H1 (cell line): ENCODE measurements around the gene NDRG2. TPM values are rescaled to one million over a fixed set of nuclear protein-coding genes. Genes with fewer than 3 reads are reported as not detected.

Experiments used
- CTCF ChIA-PET: fragments of 300-600 bp; sonication (Branson Sonifier 250); formaldehyde crosslinking; loops from one replicate; lab custom pipeline; 2021; ENCODE audit not compliant: partially characterized antibody; lab: Charles Lee
- POLR2A ChIA-PET: fragments of 300-600 bp; sonication (Branson Sonifier 250); formaldehyde crosslinking; loops from one replicate; lab custom pipeline; 2021; ENCODE audit warnings: inconsistent platforms; ENCODE audit not compliant: partially characterized antibody; lab: Charles Lee
- DNase-seq, 2 experiments: peaks; one replicate each; pipeline versions ENCODE4 v3.0.0 to v3.0.0-alpha.2; 2010 to 2022; ENCODE audit warnings: low spot score in 2 of 2, low read depth in 1 of 2, mixed read lengths in 1 of 2
- FAIRE-seq: peaks from 2 replicates; lab custom pipeline; 2011; peaks lifted over from hg19 to GRCh38; lab: Jason Lieb, UNC
- H2AFZ ChIP-seq: 2 replicates; pipeline ENCODE4 v1.8.1; 2012; ENCODE audit warnings: low read length, inconsistent platforms
- H2AK5ac ChIP-seq: 2 replicates; pipeline ENCODE4 v1.6.1; 2013; ENCODE audit warnings: low read depth, low read length
- H2BK120ac ChIP-seq: replicated peaks from 2 replicates; pipeline ENCODE3; 2013; ENCODE audit warnings: low read depth, low read length, inconsistent platforms
- H2BK12ac ChIP-seq: 2 replicates; pipeline ENCODE4 v1.6.1; 2013; ENCODE audit warnings: low read depth, low read length
- H2BK15ac ChIP-seq: 2 replicates; pipeline ENCODE4 v1.6.1; 2013; ENCODE audit warnings: low read length
- H2BK20ac ChIP-seq: 2 replicates; pipeline ENCODE4 v1.6.1; 2013; ENCODE audit warnings: low read length
- H2BK5ac ChIP-seq: 2 replicates; pipeline ENCODE4 v1.6.1; 2013; ENCODE audit warnings: low read depth, low read length
- H3K14ac ChIP-seq: 2 replicates; pipeline ENCODE4 v1.6.1; 2013; ENCODE audit warnings: inconsistent platforms; ENCODE audit not compliant: insufficient read length
- H3K18ac ChIP-seq: 2 replicates; pipeline ENCODE4 v1.6.1; 2013; ENCODE audit warnings: low read length; ENCODE audit errors: extremely low read depth
- H3K23ac ChIP-seq: 2 replicates; pipeline ENCODE4 v1.6.1; 2013; ENCODE audit warnings: inconsistent platforms; ENCODE audit not compliant: insufficient read length
- H3K23me2 ChIP-seq: 2 replicates; pipeline ENCODE4 v1.6.1; 2013; ENCODE audit warnings: low read depth, low read length
- H3K27ac ChIP-seq: 2 replicates; pipeline ENCODE4 v1.6.1; 2011; ENCODE audit warnings: low read depth, low read length, inconsistent platforms
- H3K27me3 ChIP-seq, 4 experiments: replicated peaks in 1 of 4; 1 replicate in 1 of 4; 2 replicates in 3 of 4; pipeline versions ENCODE4 v1.6.1 to v1.8.1; 2011 to 2013; ENCODE audit warnings: low read length in 3 of 4, mild to moderate bottlenecking in 3 of 4, inconsistent platforms in 2 of 4, mixed read lengths in 2 of 4, moderate library complexity in 1 of 4; ENCODE audit not compliant: control insufficient read depth in 3 of 4, insufficient read depth in 3 of 4; ENCODE audit errors: extremely low read depth in 1 of 4
- H3K36me3 ChIP-seq, 4 experiments: 2 replicates each; pipeline versions ENCODE4 v1.6.1 to v1.8.1; 2011 to 2013; ENCODE audit warnings: mild to moderate bottlenecking in 4 of 4, low read length in 3 of 4, moderate library complexity in 2 of 4, control low read depth in 1 of 4, inconsistent platforms in 1 of 4; ENCODE audit not compliant: insufficient read depth in 4 of 4, control insufficient read depth in 2 of 4
- H3K4ac ChIP-seq: replicated peaks from 2 replicates; pipeline ENCODE3; 2013; ENCODE audit warnings: low read length, low read depth, mixed read lengths, inconsistent platforms; ENCODE audit not compliant: insufficient read length
- H3K4me1 ChIP-seq, 4 experiments: replicated peaks in 1 of 4; 1 replicate in 1 of 4; 2 replicates in 3 of 4; pipeline versions ENCODE4 v1.6.1 to v1.8.1; 2011 to 2013; ENCODE audit warnings: low read length in 3 of 4, inconsistent platforms in 2 of 4, mixed read lengths in 1 of 4; ENCODE audit not compliant: insufficient read depth in 4 of 4, control insufficient read depth in 3 of 4
- H3K4me2 ChIP-seq, 2 experiments: 2 replicates each; pipeline versions ENCODE4 v1.6.1 to v1.8.1; 2011 to 2013; ENCODE audit warnings: low read depth in 2 of 2, low read length in 2 of 2, control low read depth in 1 of 2, inconsistent platforms in 1 of 2, mild to moderate bottlenecking in 1 of 2; ENCODE audit not compliant: insufficient read depth in 1 of 2
- H3K4me3 ChIP-seq, 4 experiments: fragments of 200-600, 300-600 bp in 1 of 4; sonication (generic), shearing (Covaris generic), sonication (Bioruptor Twin) in 1 of 4; 2 replicates each; pipeline versions ENCODE4 v1.5.1 to v1.8.1; 2011 to 2016; ENCODE audit warnings: low read length in 4 of 4, low read depth in 3 of 4, control low read depth in 2 of 4, inconsistent platforms in 2 of 4, mild to moderate bottlenecking in 2 of 4, mixed read lengths in 1 of 4, moderate library complexity in 1 of 4; ENCODE audit not compliant: insufficient read depth in 2 of 4; ENCODE audit errors: extremely low read depth in 1 of 4
- H3K56ac ChIP-seq: replicated peaks from 2 replicates; pipeline ENCODE3; 2013; ENCODE audit warnings: low read depth, mild to moderate bottlenecking, mixed read lengths, low read length, inconsistent platforms; ENCODE audit not compliant: insufficient read length
- H3K79me1 ChIP-seq: 2 replicates; pipeline ENCODE4 v1.6.1; 2013; ENCODE audit warnings: low read depth, low read length, control low read depth
- H3K79me2 ChIP-seq, 2 experiments: 2 replicates each; pipeline versions ENCODE4 v1.6.1 to v1.8.1; 2012 to 2013; ENCODE audit warnings: low read length in 2 of 2, mild to moderate bottlenecking in 2 of 2, inconsistent platforms in 1 of 2; ENCODE audit not compliant: insufficient read depth in 2 of 2, control insufficient read depth in 1 of 2
- H3K9ac ChIP-seq, 4 experiments: replicated peaks in 1 of 4; 1 replicate in 1 of 4; 2 replicates in 3 of 4; pipeline versions ENCODE4 v1.6.1 to v1.8.1; 2011 to 2013; ENCODE audit warnings: low read depth in 3 of 4, low read length in 3 of 4, control low read depth in 2 of 4, mild to moderate bottlenecking in 2 of 4, moderate library complexity in 2 of 4, inconsistent platforms in 1 of 4; ENCODE audit errors: extremely low read depth in 1 of 4
- H3K9me3 ChIP-seq, 2 experiments: 2 replicates each; pipeline versions ENCODE4 v1.6.1 to v1.8.1; 2012 to 2013; ENCODE audit warnings: mild to moderate bottlenecking in 2 of 2, moderate library complexity in 2 of 2, control low read depth in 1 of 2, inconsistent platforms in 1 of 2, low read depth in 1 of 2, low read length in 1 of 2, mixed read lengths in 1 of 2; ENCODE audit not compliant: insufficient read depth in 2 of 2
- H4K20me1 ChIP-seq, 2 experiments: replicated peaks in 1 of 2; 2 replicates each; pipeline versions ENCODE3 to v1.8.1; 2011 to 2013; ENCODE audit warnings: inconsistent platforms in 2 of 2, low read length in 2 of 2, mild to moderate bottlenecking in 1 of 2; ENCODE audit not compliant: insufficient read depth in 2 of 2, control insufficient read depth in 1 of 2
- H4K5ac ChIP-seq: 2 replicates; pipeline ENCODE4 v1.6.1; 2013; ENCODE audit warnings: low read length, low read depth, mixed read lengths, inconsistent platforms; ENCODE audit not compliant: insufficient read length
- H4K8ac ChIP-seq: 2 replicates; pipeline ENCODE4 v1.8.0; 2013; ENCODE audit warnings: mild to moderate bottlenecking, moderate library complexity, low read length, inconsistent platforms; ENCODE audit not compliant: insufficient read depth; ENCODE audit errors: extremely low read depth
- H4K91ac ChIP-seq: replicated peaks from 2 replicates; pipeline ENCODE3; 2013; ENCODE audit warnings: low read length, mixed read lengths, inconsistent platforms; ENCODE audit not compliant: insufficient read length
- ATF2 ChIP-seq: IDR thresholded peaks from 2 replicates; pipeline ENCODE4 v1.6.1; 2012; ENCODE audit warnings: low read length, inconsistent platforms
- E2F6 ChIP-seq: IDR thresholded peaks from 2 replicates; pipeline ENCODE4 v1.6.1; 2012; ENCODE audit warnings: inconsistent platforms
- KDM4A ChIP-seq: IDR thresholded peaks from one replicate; pipeline ENCODE4 v1.7.1; 2012; ENCODE audit warnings: low read depth, mild to moderate bottlenecking, moderate library complexity, low read length, inconsistent platforms; ENCODE audit not compliant: severe bottlenecking
- PHF8 ChIP-seq: fragments of 200-600 bp; sonication (generic); conservative IDR thresholded peaks from 2 replicates; pipeline ENCODE4 v1.7.1; 2012; ENCODE audit warnings: low read depth, mild to moderate bottlenecking, inconsistent platforms, low read length, moderate library complexity
- RAD21 ChIP-seq, 2 experiments: IDR thresholded peaks in 1 of 2; conservative IDR thresholded peaks in 1 of 2; 2 replicates each; pipeline ENCODE4 v1.6.1; 2011; ENCODE audit warnings: low read depth in 2 of 2, low read length in 2 of 2, improper control_type of control experiment in 1 of 2, inconsistent platforms in 1 of 2, mild to moderate bottlenecking in 1 of 2, moderate library complexity in 1 of 2
- RBBP5 ChIP-seq: IDR thresholded peaks from 2 replicates; pipeline ENCODE4 v1.7.1; 2012; ENCODE audit warnings: low read depth, mild to moderate bottlenecking, inconsistent platforms, low read length, moderate library complexity, borderline replicate concordance
- WGBS, 2 experiments: shearing (Covaris generic) in 1 of 2; methylation state at CpG; one replicate each; pipeline versions ENCODE4 v1.1.6 to v1.1.7; 2013 to 2015; ENCODE audit warnings: low lambda C conversion rate in 2 of 2, mixed read lengths in 2 of 2, inconsistent platforms in 1 of 2, low coverage in 1 of 2, missing lambda C conversion rate in 1 of 2; ENCODE audit not compliant: insufficient replicate concordance in 2 of 2, insufficient coverage in 1 of 2, insufficient read length in 1 of 2; ENCODE audit errors: extremely low coverage in 1 of 2, missing lambda C conversion rate in 1 of 2; 5-methylcytosine and 5-hydroxymethylcytosine counted together
- polyA plus RNA-seq, 7 experiments: library from polyadenylated mRNA; depleted of rRNA in 3 of 7; stranded (reverse) in 5 of 7; unstranded in 2 of 7; fragments of >200 nt in 5 of 7; fragments of 200-250 nt in 2 of 7; gene quantifications; 1 replicate in 5 of 7; 2 replicates in 1 of 7; 4 replicates in 1 of 7; pipeline versions ENCODE4 v1.2.1 to v1.2.3, GENCODE V29; 2011 to 2013; ENCODE audit warnings: missing spikeins in 2 of 7, mixed read lengths in 2 of 7
- total RNA-seq: library from RNA; stranded (reverse); fragmentation: NEBNext Ultra II Directional; extraction: Animal tissue kit (Norgen Biotek cat#: 25700); gene quantifications from 2 replicates; pipeline ENCODE4 v1.2.1, GENCODE V29; 2021

Gene NDRG2
- total and polyA plus RNA-seq, 2 of the 8 experiments (the other 6 are each of a cell fraction or from before 2014, with no cell fraction given), result 29.9 to 48.6 TPM

GRCh38 chr14:21068521-21069387 lies 43.9 kb upstream of the NDRG2 start:
- no peak overlapping the region for H3K14ac ChIP-seq
- peak overlapping the region; percentile 29 for H4K91ac ChIP-seq
- no peaks in the 10 kb centered on the region for H3K9me3 ChIP-seq
- peaks cover 25% of the 10 kb centered on the region; the same call in 1 of the 2 replicates for H3K23me2 ChIP-seq
- H2AK5ac ChIP-seq, result no peak overlapping the region
- H2AFZ ChIP-seq, result peak overlapping the region; percentile 1; the same call in 1 of the 2 replicates
- no peak overlapping the region for H4K8ac ChIP-seq
- H2BK12ac ChIP-seq, result peak overlapping the region; percentile 71; the same call in 1 of the 2 replicates
- peak overlapping the region in 3 of 4 experiments; percentile 39 to 69 (median 66); a peak in 5 of 7 replicates for H3K9ac ChIP-seq
- CTCF ChIA-PET, result interaction anchor here (0.6 to 5.3 kb wide), 26 partner anchors 12 to 494 kb away, joined by 3 to 102 read pairs (median 4); partner anchors contain the start of genes RNASE7, RNASE8, TMEM253 and ZNF219
- H3K4me3 ChIP-seq, result peak overlapping the region; percentile 52 to 98 (median 82)
- H3K27me3 ChIP-seq, result peaks cover 0 to 4% (median 0%) of the 10 kb centered on the region in 4 experiments; a peak in 3 of 7 replicates
- H3K36me3 ChIP-seq, result peaks cover 1 to 9% (median 4%) of the 10 kb centered on the region in 4 experiments; a peak in 5 of 8 replicates
- FAIRE-seq, result no peak
- H3K79me2 ChIP-seq, result peaks cover 0 to 13% of the 10 kb centered on the region in 2 experiments; a peak in 2 of 4 replicates
- H3K4ac ChIP-seq, result no peak overlapping the region
- H3K4me1 ChIP-seq, result peaks cover 3 to 14% (median 8%) of the 10 kb centered on the region in 4 experiments
- H2BK120ac ChIP-seq, result no peak overlapping the region
- peak overlapping the region; percentile 52 for H3K23ac ChIP-seq
- POLR2A ChIA-PET, result interaction anchor here (0.8 to 7.4 kb wide), 10 partner anchors 10 to 71 kb away, joined by 3 to 148 read pairs (median 6); partner anchors contain the start of genes RNASE8 and ZNF219
- H4K5ac ChIP-seq, result peak overlapping the region; percentile 54
- 3% methylated on average over 39 of the region's 45 CpGs; no CpG with 5 or more reads in 1 of the 2 experiments for WGBS, 2 experiments
- DNase-seq, result peak in 1 of 2 experiments; percentile 67
- peak overlapping the region; percentile 34 for H3K56ac ChIP-seq
- H2BK20ac ChIP-seq, result no peak overlapping the region
- peak overlapping the region; percentile 94 to 96 for H3K4me2 ChIP-seq
- H3K27ac ChIP-seq, result no peak overlapping the region
- H4K20me1 ChIP-seq, result peaks cover 0 to 2% of the 10 kb centered on the region in 2 experiments
- no peaks in the 10 kb centered on the region for H3K79me1 ChIP-seq
- peak overlapping the region; percentile 83 for H3K18ac ChIP-seq
- no peak overlapping the region for H2BK5ac ChIP-seq
- no peak overlapping the region; the same call in 1 of the 2 replicates for H2BK15ac ChIP-seq
- TF ChIP-seq PHF8 (0 out of 2 replicates have a peak, but pooled peaks have one; percentile 9), RBBP5 (0 out of 2 replicates have a peak, but pooled peaks have one; percentile 5), E2F6 (no peak), ATF2 (no peak), KDM4A (peak; percentile 54), RAD21 (IDR thresholded peaks at IDR 0.05 in 1 of 2, conservative IDR thresholded peaks at IDR 0.05 in 1 of 2; ENCODE audit: low read depth in 2 of 2, low read length in 2 of 2) (peak; percentile 52 to 72)
